Mesenchymal stem cell (in vitro differentiated cells and primary cell): ENCODE results near the gene PDZD2.

Source experiments
- DNase-seq: peaks from one replicate; pipeline ENCODE4 v3.0.0-alpha.2; 2013
- H2AFZ ChIP-seq: one replicate; pipeline ENCODE4 v1.6.1; 2013; ENCODE audit warnings: low read depth, mild to moderate bottlenecking, control low read depth, inconsistent platforms, low read length, moderate library complexity
- H2AK5ac ChIP-seq: 2 replicates; pipeline ENCODE4 v1.6.1; 2013; ENCODE audit warnings: low read length, moderate library complexity, mild to moderate bottlenecking, inconsistent platforms; ENCODE audit not compliant: severe bottlenecking
- H2BK120ac ChIP-seq: one replicate; pipeline ENCODE4 v1.6.1; 2013; ENCODE audit warnings: low read depth, mild to moderate bottlenecking, inconsistent platforms, low read length, moderate library complexity
- H2BK12ac ChIP-seq, 2 experiments: one replicate each; pipeline ENCODE4 v1.6.1; 2013; ENCODE audit warnings: inconsistent platforms in 2 of 2, low read length in 2 of 2, mild to moderate bottlenecking in 2 of 2, moderate library complexity in 2 of 2, control low read depth in 1 of 2
- H2BK15ac ChIP-seq: one replicate; pipeline ENCODE4 v1.6.1; 2013; ENCODE audit warnings: mild to moderate bottlenecking, low read depth, inconsistent platforms; ENCODE audit not compliant: poor library complexity, severe bottlenecking
- H2BK5ac ChIP-seq: 2 replicates; pipeline ENCODE4 v1.6.1; 2013; ENCODE audit warnings: low read depth, mild to moderate bottlenecking, low read length, control low read depth, inconsistent platforms; ENCODE audit not compliant: poor library complexity, severe bottlenecking
- H3K14ac ChIP-seq, 2 experiments: one replicate each; pipeline ENCODE4 v1.6.1; 2013; ENCODE audit warnings: inconsistent platforms in 2 of 2, low read length in 2 of 2, control low read depth in 1 of 2, mild to moderate bottlenecking in 1 of 2, moderate library complexity in 1 of 2
- H3K18ac ChIP-seq, 2 experiments: one replicate each; pipeline ENCODE4 v1.6.1; 2013; ENCODE audit warnings: inconsistent platforms in 2 of 2, low read length in 2 of 2, control low read depth in 1 of 2, low read depth in 1 of 2, mild to moderate bottlenecking in 1 of 2
- H3K23ac ChIP-seq, 2 experiments: one replicate each; pipeline ENCODE4 v1.6.1; 2013; ENCODE audit warnings: inconsistent platforms in 2 of 2, low read length in 2 of 2, mild to moderate bottlenecking in 2 of 2, moderate library complexity in 2 of 2, control low read depth in 1 of 2
- H3K27ac ChIP-seq: 2 replicates; pipeline ENCODE4 v1.5.1; 2013; ENCODE audit warnings: mild to moderate bottlenecking, moderate library complexity, low read length, control low read depth, inconsistent platforms; ENCODE audit not compliant: poor library complexity, severe bottlenecking
- H3K27me3 ChIP-seq, 2 experiments: 2 replicates each; pipeline versions ENCODE4 v1.6.1 to v1.7.0; 2013; ENCODE audit warnings: low read length in 2 of 2, mild to moderate bottlenecking in 2 of 2, moderate library complexity in 2 of 2, control low read depth in 1 of 2, inconsistent platforms in 1 of 2; ENCODE audit not compliant: control insufficient read depth in 1 of 2, insufficient read depth in 1 of 2
- H3K36me3 ChIP-seq, 2 experiments: 2 replicates each; pipeline versions ENCODE4 v1.6.1 to v1.7.0; 2013; ENCODE audit warnings: low read length in 2 of 2, control low read depth in 1 of 2, inconsistent platforms in 1 of 2, low read depth in 1 of 2, mild to moderate bottlenecking in 1 of 2; ENCODE audit not compliant: insufficient read depth in 2 of 2, control insufficient read depth in 1 of 2
- H3K4ac ChIP-seq, 2 experiments: one replicate each; pipeline ENCODE4 v1.6.1; 2013; ENCODE audit warnings: inconsistent platforms in 2 of 2, low read length in 2 of 2, mild to moderate bottlenecking in 2 of 2, moderate library complexity in 2 of 2, control low read depth in 1 of 2, low read depth in 1 of 2
- H3K4me1 ChIP-seq: 2 replicates; pipeline ENCODE4 v1.6.1; 2013; ENCODE audit warnings: low read depth, low read length, control low read depth; ENCODE audit not compliant: control insufficient read depth, insufficient read depth
- H3K4me2 ChIP-seq: 2 replicates; pipeline ENCODE4 v1.6.1; 2013; ENCODE audit warnings: low read length, mild to moderate bottlenecking, inconsistent platforms; ENCODE audit not compliant: poor library complexity, severe bottlenecking
- H3K4me3 ChIP-seq, 2 experiments: 2 replicates each; pipeline versions ENCODE4 v1.5.1 to v1.7.0; 2013; ENCODE audit warnings: low read length in 2 of 2, mild to moderate bottlenecking in 2 of 2, control low read depth in 1 of 2, low read depth in 1 of 2; ENCODE audit not compliant: insufficient read depth in 1 of 2
- H3K79me1 ChIP-seq: replicated peaks from 2 replicates; pipeline ENCODE4 v1.6.1; 2013; ENCODE audit warnings: mild to moderate bottlenecking, control low read depth, low read length, inconsistent platforms; ENCODE audit not compliant: poor library complexity, severe bottlenecking
- H3K9ac ChIP-seq: 2 replicates; pipeline ENCODE4 v1.7.0; 2013; ENCODE audit warnings: mild to moderate bottlenecking, low read length, moderate library complexity
- H3K9me3 ChIP-seq: 2 replicates; pipeline ENCODE4 v1.7.0; 2013; ENCODE audit warnings: mild to moderate bottlenecking, low read length; ENCODE audit not compliant: control insufficient read depth
- H4K8ac ChIP-seq: one replicate; pipeline ENCODE4 v1.6.1; 2013; ENCODE audit warnings: inconsistent platforms, mild to moderate bottlenecking, low read length, moderate library complexity
- H4K91ac ChIP-seq: one replicate; pipeline ENCODE4 v1.6.1; 2013; ENCODE audit warnings: mild to moderate bottlenecking, low read length, inconsistent platforms
- WGBS: methylation state at CpG from one replicate; pipeline ENCODE4 v1.1.7; 2013; ENCODE audit warnings: mixed read lengths; 5-methylcytosine and 5-hydroxymethylcytosine counted together

PDZD2 gene

DNA sequence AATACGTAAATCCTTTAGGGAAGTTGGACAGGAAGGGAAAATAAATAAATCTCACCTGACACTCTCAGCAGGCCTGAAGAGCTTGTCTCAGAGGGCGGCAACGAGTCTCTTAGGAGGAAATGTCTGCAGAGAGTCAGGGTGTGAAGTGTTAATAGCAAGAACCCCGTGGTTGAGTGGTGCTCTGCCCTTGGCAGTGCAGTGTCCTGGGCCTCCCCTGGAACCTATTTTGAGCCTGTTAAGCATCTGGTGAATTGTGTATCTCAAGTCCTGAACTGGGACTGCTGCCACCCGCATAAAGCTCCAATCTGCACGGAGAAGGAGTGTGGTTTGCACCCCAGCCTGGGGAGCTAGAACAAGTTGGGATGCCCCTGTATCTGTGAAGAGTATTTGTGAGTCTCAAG lies 323.4 kb downstream of the PDZD2 start:
- Histone ChIP-seq H3K79me1 (no peaks in the 10 kb centered on the region), H3K27me3 (peaks cover 0 to 43% of the 10 kb centered on the region in 2 experiments), H3K14ac (no peak overlapping the region), H2BK12ac (no peak overlapping the region), H2BK15ac (no peak overlapping the region), H3K4me2 (no peak overlapping the region), H3K18ac (no peak overlapping the region), H2BK5ac (no peak overlapping the region), H3K4ac (no peak overlapping the region), H3K9ac (no peak overlapping the region), H3K36me3 (no peaks in the 10 kb centered on the region), H3K9me3 (no peaks in the 10 kb centered on the region), H3K4me1 (peaks cover 2% of the 10 kb centered on the region), H4K8ac (no peak overlapping the region), H2AFZ (no peak overlapping the region), H4K91ac (no peak overlapping the region), H2AK5ac (no peak overlapping the region), H3K4me3 (no peak overlapping the region), H3K23ac (no peak overlapping the region), H2BK120ac (no peak overlapping the region), H3K27ac (no peak overlapping the region)
- no peak for DNase-seq
- 45% methylated on average over 6 of the region's 6 CpGs for WGBS

DNA sequence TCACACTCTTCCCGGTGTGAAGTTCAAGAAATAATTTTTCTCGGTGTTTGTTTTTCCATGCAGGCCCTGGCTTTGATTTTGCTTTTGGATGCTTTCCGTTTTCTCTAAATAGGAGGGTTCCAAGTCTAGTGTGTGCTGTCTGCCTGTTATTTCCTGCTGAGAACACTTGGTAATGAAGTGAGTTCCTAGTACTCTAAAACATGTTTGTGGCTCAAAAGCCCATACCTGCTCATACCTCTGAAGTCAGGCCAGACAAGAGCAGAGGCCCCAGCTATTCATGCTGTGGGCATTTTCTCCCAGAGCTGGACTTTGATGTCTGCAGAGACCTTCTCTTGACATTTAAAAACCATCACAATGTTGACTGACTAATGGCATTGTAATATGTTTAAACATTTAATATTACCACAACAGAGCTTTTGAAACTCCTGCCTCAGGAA lies 324.0 kb downstream of the PDZD2 start:
- H3K4me2 ChIP-seq = no peak overlapping the region
- no peak overlapping the region for H2AFZ ChIP-seq
- peak overlapping the region; percentile 16 for H3K9ac ChIP-seq
- H2BK12ac ChIP-seq = no peak overlapping the region
- H2AK5ac ChIP-seq = no peak overlapping the region
- no peak overlapping the region for H3K23ac ChIP-seq
- no peak overlapping the region for H3K18ac ChIP-seq
- peaks cover 2% of the 10 kb centered on the region for H3K4me1 ChIP-seq
- no peak overlapping the region for H2BK15ac ChIP-seq
- H3K36me3 ChIP-seq = no peaks in the 10 kb centered on the region
- no peak overlapping the region for H3K4me3 ChIP-seq
- H4K8ac ChIP-seq = no peak overlapping the region
- H2BK120ac ChIP-seq = no peak overlapping the region
- no peaks in the 10 kb centered on the region for H3K9me3 ChIP-seq
- H3K4ac ChIP-seq = no peak overlapping the region
- DNase-seq = no peak
- no peak overlapping the region for H4K91ac ChIP-seq
- no peaks in the 10 kb centered on the region for H3K79me1 ChIP-seq
- H3K27me3 ChIP-seq = peaks cover 0 to 42% of the 10 kb centered on the region in 2 experiments
- no peak overlapping the region for H3K27ac ChIP-seq
- no peak overlapping the region for H2BK5ac ChIP-seq
- no peak overlapping the region for H3K14ac ChIP-seq
- WGBS = 79% methylated on average over 3 of the region's 3 CpGs

- Histone ChIP-seq H3K27me3 (peaks cover 0 to 42% of the 10 kb centered on the region in 2 experiments), H2BK12ac (peak overlapping the region in 1 of 2 experiments; percentile 28), H3K79me1 (no peaks in the 10 kb centered on the region), H3K36me3 (no peaks in the 10 kb centered on the region), H4K8ac (no peak overlapping the region), H3K14ac (peak overlapping the region in 1 of 2 experiments; percentile 13), H3K9me3 (no peaks in the 10 kb centered on the region), H2BK5ac (no peak overlapping the region), H3K23ac (no peak overlapping the region), H3K4me2 (no peak overlapping the region), H2BK15ac (no peak overlapping the region), H2AFZ (no peak overlapping the region), H2BK120ac (no peak overlapping the region), H3K4me1 (peaks cover 2% of the 10 kb centered on the region), H3K9ac (peak overlapping the region; percentile 16), H2AK5ac (no peak overlapping the region), H3K27ac (no peak overlapping the region), H3K4ac (no peak overlapping the region), H3K18ac (no peak overlapping the region), H3K4me3 (no peak overlapping the region), H4K91ac (no peak overlapping the region)
- WGBS = 79% methylated on average over 13 of the region's 13 CpGs
- DNase-seq = no peak
These were observed 324.6 kb downstream of the PDZD2 start for GRCh38 chr5:31963358-31964006.

DNA sequence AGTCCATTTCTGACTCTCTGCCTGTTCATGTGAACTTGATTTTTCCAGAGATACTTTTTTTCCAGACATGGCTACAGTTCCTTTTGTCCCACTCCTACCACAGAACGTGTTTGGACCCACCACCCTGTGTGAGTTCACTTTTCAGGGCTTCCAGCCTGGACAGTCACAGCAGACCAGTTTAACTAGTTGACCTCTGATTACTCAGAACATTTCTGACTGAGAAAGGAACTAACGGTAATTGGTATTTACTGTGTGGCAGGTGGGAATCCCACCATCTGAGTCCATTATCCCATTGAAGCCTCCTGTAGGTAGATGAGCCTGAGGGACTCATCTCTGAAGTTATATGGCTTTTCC lies 325.1 kb downstream of the PDZD2 start:
- peaks cover 0 to 46% of the 10 kb centered on the region in 2 experiments for H3K27me3 ChIP-seq
- no peak overlapping the region for H3K4me3 ChIP-seq
- no peak overlapping the region for H3K4ac ChIP-seq
- no peak overlapping the region for H2BK15ac ChIP-seq
- peak overlapping the region; percentile 8 for H2AK5ac ChIP-seq
- no peak for DNase-seq
- no peak overlapping the region for H3K18ac ChIP-seq
- H2BK120ac ChIP-seq = no peak overlapping the region
- no peak overlapping the region for H3K4me2 ChIP-seq
- peaks cover 2% of the 10 kb centered on the region for H3K4me1 ChIP-seq
- H4K8ac ChIP-seq = no peak overlapping the region
- no peak overlapping the region for H3K27ac ChIP-seq
- H2BK5ac ChIP-seq = no peak overlapping the region
- H3K14ac ChIP-seq = no peak overlapping the region
- no peak overlapping the region for H2AFZ ChIP-seq
- H3K79me1 ChIP-seq = no peaks in the 10 kb centered on the region
- no peak overlapping the region for H4K91ac ChIP-seq
- H3K9ac ChIP-seq = no peak overlapping the region
- no peaks in the 10 kb centered on the region for H3K9me3 ChIP-seq
- H3K36me3 ChIP-seq = no peaks in the 10 kb centered on the region
- H2BK12ac ChIP-seq = no peak overlapping the region
- 78% methylated on average over 2 of the region's 2 CpGs for WGBS
- no peak overlapping the region for H3K23ac ChIP-seq
